HG03097 (cell line): Measurements from ENCODE around the gene SLC26A11.
"Not testable (repeated sequence)": the region's sequence is repeated elsewhere in the genome, so short reads cannot be mapped to it uniquely, and the experiment has no call there.

Source experiments
- ATAC-seq: cut with Tn5 transposase; IDR thresholded peaks from one replicate; pipeline ENCODE4 v1.9.1; 2021; ENCODE audit not compliant: unreplicated experiment, low FRiP score

Gene SLC26A11

GRCh38 chr17:80259457-80260068, 39.3 kb downstream of the SLC26A11 start:
- no peak for ATAC-seq

- peak; percentile 30 for ATAC-seq
Observed at GRCh38 chr17:80260069-80260535, 39.9 kb downstream of the SLC26A11 start.

GRCh38 chr17:80260791-80261158, 40.5 kb downstream of the SLC26A11 start, which contains the start of gene RNF213:
RNF213 (plus strand) TSS chr17:80260852; CDS start chr17:80263682, 2,830 bp downstream.
- ATAC-seq, result no peak

GRCh38 chr17:80261159-80261894, 41.1 kb downstream of the SLC26A11 start:
- ATAC-seq, result no peak

- no peak for ATAC-seq
Observed at GRCh38 chr17:80261895-80262279, 41.7 kb downstream of the SLC26A11 start.

GRCh38 chr17:80262291-80262690, 42.1 kb downstream of the SLC26A11 start:
- ATAC-seq, result no peak

GRCh38 chr17:80262775-80263244, 42.6 kb downstream of the SLC26A11 start:
- no peak for ATAC-seq

GRCh38 chr17:80263253-80264204, 43.3 kb downstream of the SLC26A11 start:
- ATAC-seq, result peak; percentile 38

- ATAC-seq, result no peak
Observed at GRCh38 chr17:80264205-80265075, 44.2 kb downstream of the SLC26A11 start.

GRCh38 chr17:80265205-80266068, 45.2 kb downstream of the SLC26A11 start:
- no peak for ATAC-seq

GRCh38 chr17:80267391-80267790, 47.2 kb downstream of the SLC26A11 start:
- ATAC-seq, result no peak

GRCh38 chr17:80268427-80268826, 48.2 kb downstream of the SLC26A11 start:
- ATAC-seq, result no peak

GRCh38 chr17:80269405-80269807, 49.2 kb downstream of the SLC26A11 start:
- no peak for ATAC-seq

- ATAC-seq, result no peak
Observed at GRCh38 chr17:80270104-80270503, 49.9 kb downstream of the SLC26A11 start.

GRCh38 chr17:80270836-80271235, 50.6 kb downstream of the SLC26A11 start:
- no peak for ATAC-seq

GRCh38 chr17:80272366-80272765, 52.1 kb downstream of the SLC26A11 start:
- no peak for ATAC-seq

GRCh38 chr17:80274331-80274730, 54.1 kb downstream of the SLC26A11 start:
- no peak for ATAC-seq

GRCh38 chr17:80274871-80275449, 54.7 kb downstream of the SLC26A11 start:
- no peak for ATAC-seq

GRCh38 chr17:80275857-80276256, 55.6 kb downstream of the SLC26A11 start:
- not testable (repeated sequence) for ATAC-seq
